VCaP (cell line): ENCODE measurements around the gene YIPF2.
A peak's percentile ranks its signal among the peaks of the same experiment; 100 is the strongest.

Experiments
- H3K27ac ChIP-seq: fragments of 450-650 bp; 2 replicates; pipeline ENCODE4 v1.5.1; 2017
- CTCF ChIP-seq: fragments of 450-650 bp; conservative IDR thresholded peaks from 2 replicates; pipeline ENCODE4 v1.5.1; 2017; ENCODE audit warnings: mild to moderate bottlenecking, moderate library complexity

YIPF2 gene

GRCh38 chr19:10876459-10877240 is 51.8 kb downstream of the YIPF2 start:
- H3K27ac ChIP-seq = no peak overlapping the region
- no peak for TF ChIP-seq CTCF

- no peak overlapping the region for H3K27ac ChIP-seq
Observed at GRCh38 chr19:10874024-10874423, 54.4 kb downstream of the YIPF2 start.

GRCh38 chr19:10872546-10873107 is 55.8 kb downstream of the YIPF2 start:
- TF ChIP-seq CTCF = no peak
- H3K27ac ChIP-seq = peak overlapping the region; percentile 89

More at GRCh38 chr19:10874024-10874423, 54.4 kb downstream of the YIPF2 start:
- TF ChIP-seq CTCF = no peak
